A549 (cell line): ENCODE data around the gene SMYD5.

Experiments
- CBX2 ChIP-seq: fragments of 200-600 bp; sonication (generic); IDR thresholded peaks from 2 replicates; pipeline ENCODE4 v1.6.1; 2016; ENCODE audit warnings: low read depth, mild to moderate bottlenecking, borderline replicate concordance
- NR3C1 ChIP-seq: fragments of >200 bp; sonication (Bioruptor Twin); formaldehyde crosslinking; IDR thresholded peaks from 3 replicates; pipeline ENCODE4 v1.6.1; 2017
- ZNF302 ChIP-seq: fragments of 250-450 bp; sonication (Bioruptor Pico); IDR thresholded peaks from 2 replicates; pipeline ENCODE4 v1.9.0; 2021; ENCODE audit warnings: inconsistent platforms, mild to moderate bottlenecking, moderate library complexity
- TF ChIP-seq, protein P1 (sequence below): fragments of >200 bp; sonication (Bioruptor Twin); formaldehyde crosslinking; IDR thresholded peaks from 3 replicates; pipeline ENCODE4 v1.5.1; 2016
- TF ChIP-seq, protein P2 (sequence below): fragments of 200-600 bp; sonication (generic); IDR thresholded peaks from 2 replicates; pipeline ENCODE4 v1.6.1; 2016; ENCODE audit warnings: antibody characterized with exemption, mild to moderate bottlenecking, moderate library complexity
- TF ChIP-seq, protein P3 (sequence below): fragments of 150-350 bp; IDR thresholded peaks from 2 replicates; pipeline ENCODE4 v1.6.1; 2014; ENCODE audit warnings: low read depth, mild to moderate bottlenecking, low read length

DNA sequence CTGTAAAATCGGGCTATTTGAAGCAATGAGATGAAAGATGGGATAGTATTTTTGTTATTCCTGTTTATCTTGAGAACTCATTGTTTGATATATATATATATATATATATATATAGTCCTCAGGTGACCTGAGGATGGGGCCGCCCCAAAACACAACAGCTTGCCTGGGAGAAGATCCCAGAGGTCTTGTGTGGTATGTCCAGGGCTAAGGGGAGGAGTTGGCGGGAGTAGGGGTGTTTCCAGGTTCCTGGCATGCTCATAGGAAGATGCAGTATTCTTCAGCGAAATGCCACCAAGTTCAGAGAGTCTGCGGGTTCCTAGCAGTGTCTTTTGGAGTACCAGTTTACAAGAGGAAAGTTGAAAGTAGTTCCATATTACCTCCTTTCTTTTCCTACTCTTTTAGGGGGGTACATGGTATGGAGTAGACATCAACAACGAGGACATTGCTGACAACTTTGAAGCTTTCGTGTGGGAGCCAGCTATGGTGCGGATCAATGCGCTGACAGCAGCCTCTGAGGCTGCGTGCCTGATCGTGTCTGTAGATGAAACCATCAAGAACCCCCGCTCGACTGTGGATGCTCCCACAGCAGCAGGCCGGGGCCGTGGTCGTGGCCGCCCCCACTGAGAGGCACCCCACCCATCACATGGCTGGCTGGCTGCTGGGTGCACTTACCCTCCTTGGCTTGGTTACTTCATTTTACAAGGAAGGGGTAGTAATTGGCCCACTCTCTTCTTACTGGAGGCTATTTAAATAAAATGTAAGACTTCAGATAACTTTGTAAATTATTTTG is 38.4 kb downstream of the SMYD5 start:
- TF ChIP-seq, protein P1, sequence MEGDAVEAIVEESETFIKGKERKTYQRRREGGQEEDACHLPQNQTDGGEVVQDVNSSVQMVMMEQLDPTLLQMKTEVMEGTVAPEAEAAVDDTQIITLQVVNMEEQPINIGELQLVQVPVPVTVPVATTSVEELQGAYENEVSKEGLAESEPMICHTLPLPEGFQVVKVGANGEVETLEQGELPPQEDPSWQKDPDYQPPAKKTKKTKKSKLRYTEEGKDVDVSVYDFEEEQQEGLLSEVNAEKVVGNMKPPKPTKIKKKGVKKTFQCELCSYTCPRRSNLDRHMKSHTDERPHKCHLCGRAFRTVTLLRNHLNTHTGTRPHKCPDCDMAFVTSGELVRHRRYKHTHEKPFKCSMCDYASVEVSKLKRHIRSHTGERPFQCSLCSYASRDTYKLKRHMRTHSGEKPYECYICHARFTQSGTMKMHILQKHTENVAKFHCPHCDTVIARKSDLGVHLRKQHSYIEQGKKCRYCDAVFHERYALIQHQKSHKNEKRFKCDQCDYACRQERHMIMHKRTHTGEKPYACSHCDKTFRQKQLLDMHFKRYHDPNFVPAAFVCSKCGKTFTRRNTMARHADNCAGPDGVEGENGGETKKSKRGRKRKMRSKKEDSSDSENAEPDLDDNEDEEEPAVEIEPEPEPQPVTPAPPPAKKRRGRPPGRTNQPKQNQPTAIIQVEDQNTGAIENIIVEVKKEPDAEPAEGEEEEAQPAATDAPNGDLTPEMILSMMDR: no peak
- TF ChIP-seq, protein P2, sequence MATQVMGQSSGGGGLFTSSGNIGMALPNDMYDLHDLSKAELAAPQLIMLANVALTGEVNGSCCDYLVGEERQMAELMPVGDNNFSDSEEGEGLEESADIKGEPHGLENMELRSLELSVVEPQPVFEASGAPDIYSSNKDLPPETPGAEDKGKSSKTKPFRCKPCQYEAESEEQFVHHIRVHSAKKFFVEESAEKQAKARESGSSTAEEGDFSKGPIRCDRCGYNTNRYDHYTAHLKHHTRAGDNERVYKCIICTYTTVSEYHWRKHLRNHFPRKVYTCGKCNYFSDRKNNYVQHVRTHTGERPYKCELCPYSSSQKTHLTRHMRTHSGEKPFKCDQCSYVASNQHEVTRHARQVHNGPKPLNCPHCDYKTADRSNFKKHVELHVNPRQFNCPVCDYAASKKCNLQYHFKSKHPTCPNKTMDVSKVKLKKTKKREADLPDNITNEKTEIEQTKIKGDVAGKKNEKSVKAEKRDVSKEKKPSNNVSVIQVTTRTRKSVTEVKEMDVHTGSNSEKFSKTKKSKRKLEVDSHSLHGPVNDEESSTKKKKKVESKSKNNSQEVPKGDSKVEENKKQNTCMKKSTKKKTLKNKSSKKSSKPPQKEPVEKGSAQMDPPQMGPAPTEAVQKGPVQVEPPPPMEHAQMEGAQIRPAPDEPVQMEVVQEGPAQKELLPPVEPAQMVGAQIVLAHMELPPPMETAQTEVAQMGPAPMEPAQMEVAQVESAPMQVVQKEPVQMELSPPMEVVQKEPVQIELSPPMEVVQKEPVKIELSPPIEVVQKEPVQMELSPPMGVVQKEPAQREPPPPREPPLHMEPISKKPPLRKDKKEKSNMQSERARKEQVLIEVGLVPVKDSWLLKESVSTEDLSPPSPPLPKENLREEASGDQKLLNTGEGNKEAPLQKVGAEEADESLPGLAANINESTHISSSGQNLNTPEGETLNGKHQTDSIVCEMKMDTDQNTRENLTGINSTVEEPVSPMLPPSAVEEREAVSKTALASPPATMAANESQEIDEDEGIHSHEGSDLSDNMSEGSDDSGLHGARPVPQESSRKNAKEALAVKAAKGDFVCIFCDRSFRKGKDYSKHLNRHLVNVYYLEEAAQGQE: no peak
- TF ChIP-seq, protein P3, sequence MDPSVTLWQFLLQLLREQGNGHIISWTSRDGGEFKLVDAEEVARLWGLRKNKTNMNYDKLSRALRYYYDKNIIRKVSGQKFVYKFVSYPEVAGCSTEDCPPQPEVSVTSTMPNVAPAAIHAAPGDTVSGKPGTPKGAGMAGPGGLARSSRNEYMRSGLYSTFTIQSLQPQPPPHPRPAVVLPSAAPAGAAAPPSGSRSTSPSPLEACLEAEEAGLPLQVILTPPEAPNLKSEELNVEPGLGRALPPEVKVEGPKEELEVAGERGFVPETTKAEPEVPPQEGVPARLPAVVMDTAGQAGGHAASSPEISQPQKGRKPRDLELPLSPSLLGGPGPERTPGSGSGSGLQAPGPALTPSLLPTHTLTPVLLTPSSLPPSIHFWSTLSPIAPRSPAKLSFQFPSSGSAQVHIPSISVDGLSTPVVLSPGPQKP: no peak
- no peak for TF ChIP-seq CBX2
- TF ChIP-seq ZNF302: no peak
- TF ChIP-seq NR3C1: no peak
